Spleen (tissue), 11 donors: Measurements from ENCODE around the gene MOGAT1. TPM values are rescaled to one million over a fixed set of nuclear protein-coding genes. Genes with fewer than 3 reads are reported as not detected.
"Not testable (repeated sequence)": the region's sequence is repeated elsewhere in the genome, so short reads cannot be mapped to it uniquely, and the experiment has no call there.

Experiments used
- DNase-seq: peaks from one replicate; pipeline ENCODE4 v3.0.0-alpha.2; 2020
- H3K27ac ChIP-seq, 8 donors: fragments of 200-600 bp; sonication (generic) in 7 of 8; 1 replicate in 4 of 8; 2 replicates in 4 of 8; pipeline versions ENCODE4 v1.5.0 to v1.8.0; 2016 to 2021; ENCODE audit warnings: inconsistent platforms in 4 of 8, mild to moderate bottlenecking in 4 of 8, moderate library complexity in 1 of 8
- H3K27me3 ChIP-seq, 7 donors: fragments of 200-600 bp; sonication (generic) in 6 of 7; replicated peaks in 1 of 7; 1 replicate in 4 of 7; 2 replicates in 3 of 7; pipeline versions ENCODE4 v1.5.0 to v1.8.0; 2016 to 2021; ENCODE audit warnings: inconsistent platforms in 3 of 7, mild to moderate bottlenecking in 1 of 7
- H3K36me3 ChIP-seq, 6 donors: fragments of 200-600 bp; sonication (generic) in 5 of 6; 1 replicate in 4 of 6; 2 replicates in 2 of 6; pipeline versions ENCODE4 v1.5.0 to v1.8.0; 2016 to 2021; ENCODE audit warnings: inconsistent platforms in 2 of 6
- H3K4me1 ChIP-seq, 6 donors: fragments of 200-600 bp; sonication (generic) in 5 of 6; 1 replicate in 3 of 6; 2 replicates in 3 of 6; pipeline versions ENCODE4 v1.5.0 to v1.8.0; 2016 to 2021; ENCODE audit warnings: inconsistent platforms in 3 of 6
- H3K4me3 ChIP-seq, 8 donors: fragments of 200-600 bp; sonication (generic) in 7 of 8; 1 replicate in 4 of 8; 2 replicates in 4 of 8; pipeline versions ENCODE4 v1.5.0 to v1.8.0; 2016 to 2021; ENCODE audit warnings: inconsistent platforms in 4 of 8, mild to moderate bottlenecking in 4 of 8, moderate library complexity in 2 of 8
- H3K9me3 ChIP-seq, 8 donors: fragments of 200-600 bp; sonication (generic) in 7 of 8; 1 replicate in 4 of 8; 2 replicates in 4 of 8; pipeline versions ENCODE4 v1.5.0 to v1.8.0; 2016 to 2021; ENCODE audit warnings: inconsistent platforms in 4 of 8
- CTCF ChIP-seq, 11 experiments: fragments of 200-600 bp in 7 of 11; fragments of 450-650 bp in 4 of 11; sonication (generic) in 4 of 11; IDR thresholded peaks in 8 of 11; conservative IDR thresholded peaks in 3 of 11; 1 replicate in 7 of 11; 2 replicates in 4 of 11; pipeline versions ENCODE4 v1.4.0 to v1.8.0; 2016 to 2021; ENCODE audit warnings: antibody characterized with exemption in 11 of 11, inconsistent platforms in 4 of 11, mild to moderate bottlenecking in 1 of 11
- POLR2A ChIP-seq, 3 donors: fragments of 450-650 bp; IDR thresholded peaks; one replicate each; pipeline ENCODE4 v1.5.1; 2017; ENCODE audit warnings: antibody characterized with exemption in 3 of 3, mild to moderate bottlenecking in 1 of 3
- POLR2AphosphoS5 ChIP-seq, 3 donors: sonication (generic); formaldehyde crosslinking; IDR thresholded peaks; one replicate each; pipeline ENCODE4 v1.5.1; 2017; ENCODE audit warnings: antibody characterized with exemption in 3 of 3
- WGBS, 5 donors: extraction: QIAGEN DNeasy Blood & Tissue Kit in 3 of 5; methylation state at CpG; one replicate each; pipeline versions ENCODE4 v1.1.5 to v1.1.7; 2013 to 2018; 5-methylcytosine and 5-hydroxymethylcytosine counted together
- intact Hi-C: fragments of 100-400 bp; cut with DNase I; formaldehyde crosslinking; loops from one replicate; pipeline ENCODE4 v1.15.0; 2023; ENCODE audit warnings: low total_unique reads
- polyA plus RNA-seq, 3 donors: library from polyadenylated mRNA; stranded (reverse); fragments of 200-250 nt; gene quantifications; one replicate each; pipeline ENCODE4 v1.2.1, GENCODE V29; 2013
- total RNA-seq, 7 donors: library from RNA; depleted of rRNA in 3 of 7; stranded (reverse); fragments of >200 nt in 3 of 7; fragmentation: NEBNext Ultra II Directional in 4 of 7; extraction: Animal tissue kit (Norgen Biotek cat#: 25700) in 4 of 7; gene quantifications; one replicate each; pipeline versions ENCODE4 v1.1.0 to v1.2.1, GENCODE V29; 2016 to 2021
- donor health status: healthy with polysubstance abuse.
- donor health status: DM: no; HTN: no; CAD: no; lungs with moderate emphysema.
- donor health status: DM: no; HTN: no; CAD: no.
- donor health status: Bipolar disorder and iron deficiency.
- donor health status: healthy.
- donor health status: DM: no; HTN: no; CAD: no.
- donor health status: DM: yes; HTN: yes; CAD: no.

MOGAT1 gene
- total and polyA plus RNA-seq, 10 donors, result 0.06 TPM; not detected in 9

- Histone ChIP-seq H3K9me3 (no peaks in the 10 kb centered on the region), H3K27me3 (peaks cover 0 to 7% (median 0%) of the 10 kb centered on the region in 7 donors), H3K4me1 (peaks cover 0 to 7% (median 0%) of the 10 kb centered on the region in 6 donors), H3K27ac (no peak overlapping the region), H3K36me3 (no peaks in the 10 kb centered on the region), H3K4me3 (no peak overlapping the region)
- WGBS, 5 donors, result 49 to 73% (median 59%) methylated on average over 2 of the region's 2 CpGs
- intact Hi-C loops, result no loop called here
- no peak for DNase-seq
- TF ChIP-seq POLR2AphosphoS5 (IDR thresholded peaks at IDR 0.05), result no peak
- no peak for TF ChIP-seq POLR2A (IDR thresholded peaks at IDR 0.05)
- no peak for TF ChIP-seq CTCF (IDR thresholded peaks at IDR 0.05 in 8 of 11, conservative IDR thresholded peaks at IDR 0.05 in 3 of 11)
These were observed 17.9 kb downstream of the MOGAT1 start for GRCh38 chr2:222689322-222689721.

- Histone ChIP-seq H3K9me3 (no peaks in the 10 kb centered on the region), H3K27ac (no peak overlapping the region), H3K4me3 (no peak overlapping the region), H3K4me1 (peaks cover 0 to 7% (median 0%) of the 10 kb centered on the region in 6 donors), H3K27me3 (peaks cover 0 to 6% (median 0%) of the 10 kb centered on the region in 7 donors), H3K36me3 (no peaks in the 10 kb centered on the region)
- TF ChIP-seq POLR2AphosphoS5 (IDR thresholded peaks at IDR 0.05) (no peak), CTCF (IDR thresholded peaks at IDR 0.05 in 8 of 11, conservative IDR thresholded peaks at IDR 0.05 in 3 of 11) (peak; percentile 42 to 95 (median 87))
- WGBS, 5 donors, result 33 to 37% (median 35%) methylated on average over 10 of the region's 10 CpGs
- DNase-seq, result peak; percentile 89
- intact Hi-C loops, result no loop called here
These were observed 19.2 kb downstream of the MOGAT1 start for GRCh38 chr2:222690564-222691200.

GRCh38 chr2:222693413-222693812, 22.0 kb downstream of the MOGAT1 start:
- 70 to 94% (median 85%) methylated on average over 5 of the region's 5 CpGs for WGBS, 5 donors
- intact Hi-C loops, DNase-seq, H3K27me3 ChIP-seq, H3K4me1 ChIP-seq, H3K4me3 ChIP-seq, H3K27ac ChIP-seq, H3K36me3 ChIP-seq, H3K9me3 ChIP-seq: not testable (repeated sequence)

GRCh38 chr2:222693837-222694236, 22.4 kb downstream of the MOGAT1 start:
- Histone ChIP-seq H3K4me1 (peaks cover 0 to 7% (median 0%) of the 10 kb centered on the region in 6 donors), H3K9me3 (no peaks in the 10 kb centered on the region), H3K36me3 (no peaks in the 10 kb centered on the region), H3K27me3 (peaks cover 0 to 5% (median 0%) of the 10 kb centered on the region in 7 donors), H3K4me3 (no peak overlapping the region), H3K27ac (no peak overlapping the region)
- no peak for DNase-seq
- WGBS, 5 donors, result 75 to 91% (median 88%) methylated on average over 1 of the region's 1 CpG
- TF ChIP-seq CTCF (IDR thresholded peaks at IDR 0.05 in 8 of 11, conservative IDR thresholded peaks at IDR 0.05 in 3 of 11) (no peak), POLR2AphosphoS5 (IDR thresholded peaks at IDR 0.05) (no peak), POLR2A (IDR thresholded peaks at IDR 0.05) (no peak)
- intact Hi-C loops, result no loop called here
